Brain microvascular endothelial cell (primary cell): Measurements from ENCODE around the gene CHCHD3.

Experiments
- DNase-seq: peaks from one replicate; pipeline ENCODE4 v3.0.0-alpha.2; 2020
- H3K27ac ChIP-seq: fragments of 250-450 bp; sonication (Bioruptor Pico); 2 replicates; pipeline ENCODE4 v1.5.1; 2020; ENCODE audit warnings: mild to moderate bottlenecking, moderate library complexity
- H3K27me3 ChIP-seq: fragments of 250-450 bp; sonication (Bioruptor Pico); replicated peaks from 2 replicates; pipeline ENCODE4 v1.5.1; 2020; ENCODE audit warnings: mild to moderate bottlenecking
- H3K36me3 ChIP-seq: fragments of 250-450 bp; sonication (Bioruptor Pico); replicated peaks from 2 replicates; pipeline ENCODE4 v1.5.1; 2020; ENCODE audit warnings: mild to moderate bottlenecking
- H3K4me3 ChIP-seq: 2 replicates; pipeline ENCODE4 v1.5.1; 2011; ENCODE audit warnings: low read depth, mild to moderate bottlenecking, control low read depth, low read length, moderate library complexity
- CTCF ChIP-seq: IDR thresholded peaks from 2 replicates; pipeline ENCODE4 v1.5.1; 2011; ENCODE audit warnings: low read depth, mild to moderate bottlenecking, moderate library complexity, low read length, control low read depth, inconsistent platforms; ENCODE audit errors: missing control alignments
- in situ Hi-C: cut with HindIII; loops from 2 replicates; pipeline ENCODE4 v1.10.0; 2017; ENCODE audit warnings: low sequenced_read_pairs, low pct_ligation_motif_present

Gene CHCHD3

GRCh38 chr7:133119067-133119466 is 37.2 kb upstream of the CHCHD3 start:
- Histone ChIP-seq H3K27me3 (no peaks in the 10 kb centered on the region), H3K4me3 (no peak overlapping the region), H3K36me3 (no peaks in the 10 kb centered on the region), H3K27ac (no peak overlapping the region)
- no peak for DNase-seq
- TF ChIP-seq CTCF: no peak
- in situ Hi-C loops: no loop called here

- in situ Hi-C loops: no loop called here
- TF ChIP-seq CTCF: no peak
- H3K27me3 ChIP-seq: peaks cover under 1% of the 10 kb centered on the region
- DNase-seq: no peak
- H3K27ac ChIP-seq: no peak overlapping the region
- H3K36me3 ChIP-seq: no peaks in the 10 kb centered on the region
- H3K4me3 ChIP-seq: no peak overlapping the region
Measured at GRCh38 chr7:133118261-133118660, 36.4 kb upstream of the CHCHD3 start.

GRCh38 chr7:133117452-133117851 is 35.6 kb upstream of the CHCHD3 start:
- in situ Hi-C loops: no loop called here
- H3K27me3 ChIP-seq: peaks cover 2% of the 10 kb centered on the region
- TF ChIP-seq CTCF: no peak
- H3K4me3 ChIP-seq: no peak overlapping the region
- no peaks in the 10 kb centered on the region for H3K36me3 ChIP-seq
- DNase-seq: no peak
- H3K27ac ChIP-seq: no peak overlapping the region

GRCh38 chr7:133115596-133115995 is 33.7 kb upstream of the CHCHD3 start:
- H3K27me3 ChIP-seq: peaks cover 2% of the 10 kb centered on the region
- TF ChIP-seq CTCF: no peak
- no peak overlapping the region for H3K4me3 ChIP-seq
- no peak for DNase-seq
- in situ Hi-C loops: no loop called here
- no peaks in the 10 kb centered on the region for H3K36me3 ChIP-seq
- no peak overlapping the region for H3K27ac ChIP-seq

- no peak for TF ChIP-seq CTCF
- DNase-seq: no peak
- no peak overlapping the region for H3K4me3 ChIP-seq
- H3K27ac ChIP-seq: no peak overlapping the region
- in situ Hi-C loops: no loop called here
- no peaks in the 10 kb centered on the region for H3K36me3 ChIP-seq
- peaks cover 2% of the 10 kb centered on the region for H3K27me3 ChIP-seq
Measured at GRCh38 chr7:133114519-133114918, 32.6 kb upstream of the CHCHD3 start.

GRCh38 chr7:133112976-133113375 is 31.1 kb upstream of the CHCHD3 start:
- no peak for DNase-seq
- Histone ChIP-seq H3K27ac (no peak overlapping the region), H3K4me3 (no peak overlapping the region), H3K27me3 (peaks cover 2% of the 10 kb centered on the region), H3K36me3 (no peaks in the 10 kb centered on the region)
- TF ChIP-seq CTCF: no peak
- in situ Hi-C loops: no loop called here
